HL-60 (cell line): ENCODE measurements around the gene SYNGR3.

Experiments used
- CTCF ChIP-seq: IDR thresholded peaks from one replicate; pipeline ENCODE4 v1.5.1; 2011; ENCODE audit warnings: low read length, control low read depth, inconsistent platforms; ENCODE audit not compliant: insufficient read depth
- REST ChIP-seq: IDR thresholded peaks from 2 replicates; pipeline ENCODE4 v1.6.1; 2012; ENCODE audit warnings: low read depth; ENCODE audit not compliant: insufficient replicate concordance
- SPI1 ChIP-seq: IDR thresholded peaks from 2 replicates; pipeline ENCODE4 v1.6.1; 2012; ENCODE audit warnings: low read depth, mild to moderate bottlenecking, borderline replicate concordance

- TF ChIP-seq REST (no peak), SPI1 (no peak), CTCF (no peak)
Observed at GRCh38 chr16:2009164-2009711, 19.5 kb downstream of the SYNGR3 start.
